HCT116 (cell line): ENCODE results near the gene SLC29A1. TPM values are rescaled to one million over a fixed set of nuclear protein-coding genes. Genes with fewer than 3 reads are reported as not detected.
A peak's percentile ranks its signal among the peaks of the same experiment; 100 is the strongest.

Experiments
- ATAC-seq: fragments of 200-7000 bp; cut with Tn5 transposase; 2 replicates; pipeline ENCODE4 v1.9.1; 2020; ENCODE audit warnings: mild to moderate bottlenecking, moderate library complexity
- BruUV-seq: library from RNA; stranded (reverse); fragments of 400-500 nt; replicated peaks from 2 replicates; lab custom pipeline; 2021; lab: Mats Ljungman, UMichigan
- CTCF ChIA-PET: fragments of 300-600 bp; sonication (Branson Sonifier 250); formaldehyde crosslinking; loops from one replicate; lab custom pipeline; 2021; ENCODE audit warnings: antibody characterized with exemption; lab: Charles Lee
- POLR2A ChIA-PET: fragments of 300-600, 350-600 bp; sonication (Branson Sonifier 250); formaldehyde crosslinking; loops from one replicate; lab custom pipeline; 2021; ENCODE audit warnings: antibody characterized with exemption; lab: Charles Lee
- RAD21 ChIA-PET, 2 experiments: fragments of 300-600 bp; sonication (Branson Sonifier 250); formaldehyde crosslinking; loops; one replicate each; lab custom pipeline; 2023; ENCODE audit warnings: low total read pairs in 2 of 2; ENCODE audit not compliant: uncharacterized antibody in 2 of 2, unreplicated experiment in 2 of 2, low non-redundant PET in 1 of 2; lab: Charles Lee
- DNase-seq: peaks from one replicate; pipeline ENCODE4 v3.0.0-alpha.2; 2010; ENCODE audit warnings: low read depth, low spot score
- H2AFZ ChIP-seq: fragments of 200-600 bp; shearing (Covaris generic), sonication (generic); 2 replicates; pipeline ENCODE4 v1.6.1; 2017; ENCODE audit warnings: low read depth, mixed run types, mixed read lengths, antibody characterized with exemption, low read length; ENCODE audit not compliant: poor library complexity, severe bottlenecking
- H3K27ac ChIP-seq: 2 replicates; pipeline ENCODE4 v1.5.1; 2012; ENCODE audit warnings: low read depth, low read length
- H3K27me3 ChIP-seq: fragments of 200-600 bp; sonication (generic); 2 replicates; pipeline ENCODE4 v1.6.1; 2016; ENCODE audit warnings: mixed run types, low read length, mixed read lengths; ENCODE audit not compliant: insufficient read depth
- H3K36me3 ChIP-seq, 2 experiments: fragments of 200-500 bp in 1 of 2; fragments of 200-600 bp in 1 of 2; sonication (Bioruptor generic) in 1 of 2; sonication (generic) in 1 of 2; 2 replicates each; pipeline versions ENCODE4 v1.5.1 to v1.6.1; 2014 to 2016; ENCODE audit warnings: low read length in 2 of 2, inconsistent platforms in 1 of 2, mixed read lengths in 1 of 2, mixed run types in 1 of 2; ENCODE audit not compliant: insufficient read depth in 2 of 2, control insufficient read depth in 1 of 2
- H3K4me1 ChIP-seq, 2 experiments: fragments of 200-600 bp in 1 of 2; sonication (generic) in 1 of 2; 2 replicates each; pipeline versions ENCODE4 v1.5.1 to v1.6.1; 2012 to 2017; ENCODE audit warnings: low read length in 2 of 2, inconsistent platforms in 1 of 2, mild to moderate bottlenecking in 1 of 2, mixed read lengths in 1 of 2, mixed run types in 1 of 2, moderate library complexity in 1 of 2; ENCODE audit not compliant: insufficient read depth in 2 of 2, control insufficient read depth in 1 of 2
- H3K4me2 ChIP-seq: fragments of 200-600 bp; sonication (generic); 2 replicates; pipeline ENCODE4 v1.6.1; 2017; ENCODE audit warnings: mixed run types, low read length, mixed read lengths
- H3K4me3 ChIP-seq, 2 experiments: fragments of 200-600 bp in 1 of 2; sonication (generic) in 1 of 2; replicated peaks in 1 of 2; 2 replicates each; pipeline ENCODE4 v1.5.1; 2011 to 2016; ENCODE audit warnings: low read length in 2 of 2, control low read depth in 1 of 2, low read depth in 1 of 2, mild to moderate bottlenecking in 1 of 2, mixed read lengths in 1 of 2, mixed run types in 1 of 2
- H3K79me2 ChIP-seq: fragments of 200-600 bp; sonication (generic); 2 replicates; pipeline ENCODE4 v1.6.1; 2017; ENCODE audit warnings: mild to moderate bottlenecking, mixed run types, low read length, moderate library complexity, mixed read lengths; ENCODE audit not compliant: insufficient read depth
- H3K9ac ChIP-seq: fragments of 200-600 bp; sonication (generic); 2 replicates; pipeline ENCODE4 v1.6.1; 2016; ENCODE audit warnings: low read length, mixed read lengths
- H3K9me2 ChIP-seq: fragments of 200-600 bp; sonication (generic), shearing (Covaris generic); 2 replicates; pipeline ENCODE4 v1.6.1; 2017; ENCODE audit warnings: mixed run types, mild to moderate bottlenecking, moderate library complexity; ENCODE audit not compliant: insufficient read depth
- H3K9me3 ChIP-seq, 2 experiments: fragments of 200-500 bp in 1 of 2; fragments of 200-600 bp in 1 of 2; sonication (Bioruptor generic) in 1 of 2; sonication (generic) in 1 of 2; 2 replicates each; pipeline ENCODE4 v1.6.1; 2014 to 2017; ENCODE audit warnings: low read length in 2 of 2, mixed read lengths in 2 of 2, inconsistent platforms in 1 of 2, low read depth in 1 of 2, mild to moderate bottlenecking in 1 of 2, mixed run types in 1 of 2, moderate library complexity in 1 of 2; ENCODE audit not compliant: control insufficient read depth in 1 of 2, insufficient read depth in 1 of 2
- H4K20me1 ChIP-seq: fragments of 200-600 bp; sonication (generic), shearing (Covaris generic); 2 replicates; pipeline ENCODE4 v1.6.1; 2017; ENCODE audit warnings: mixed run types, mild to moderate bottlenecking, moderate library complexity; ENCODE audit not compliant: insufficient read depth
- CEBPB ChIP-seq: IDR thresholded peaks from 2 replicates; pipeline ENCODE4 v1.6.1; 2012; ENCODE audit warnings: low read depth
- EZH2phosphoT487 ChIP-seq: fragments of 200-600 bp; IDR thresholded peaks from 2 replicates; pipeline ENCODE4 v1.6.1; 2018; ENCODE audit warnings: antibody characterized with exemption, borderline replicate concordance
- JUND ChIP-seq: IDR thresholded peaks from 2 replicates; pipeline ENCODE4 v1.6.1; 2012
- MAX ChIP-seq: IDR thresholded peaks from 2 replicates; pipeline ENCODE4 v1.6.1; 2012
- POLR2A ChIP-seq: IDR thresholded peaks from 2 replicates; pipeline ENCODE4 v1.7.0; 2011; ENCODE audit warnings: borderline replicate concordance; ENCODE audit not compliant: insufficient read depth, insufficient read length; ENCODE audit errors: extremely low read depth
- POLR2AphosphoS5 ChIP-seq: IDR thresholded peaks from 2 replicates; pipeline ENCODE4 v1.6.1; 2011; ENCODE audit warnings: mild to moderate bottlenecking, low read depth, low read length, moderate library complexity
- RAD21 ChIP-seq: IDR thresholded peaks from 2 replicates; pipeline ENCODE4 v1.6.1; 2012; ENCODE audit warnings: low read depth, mild to moderate bottlenecking
- SRF ChIP-seq: IDR thresholded peaks from 2 replicates; pipeline ENCODE4 v1.6.1; 2012; ENCODE audit warnings: low read depth
- TCF7L2 ChIP-seq: IDR thresholded peaks from 2 replicates; pipeline ENCODE4 v1.7.0; 2011; ENCODE audit warnings: borderline replicate concordance, inconsistent platforms; ENCODE audit not compliant: insufficient read depth, insufficient read length; ENCODE audit errors: extremely low read depth
- ZFX ChIP-seq: fragments of 450-650 bp; IDR thresholded peaks from 2 replicates; pipeline ENCODE4 v1.6.1; 2017
- ZNF274 ChIP-seq: fragments of 200-500 bp; sonication (Bioruptor generic); IDR thresholded peaks from 2 replicates; pipeline ENCODE4 v1.6.1; 2014; ENCODE audit warnings: mild to moderate bottlenecking, low read depth, low read length, inconsistent platforms
- intact Hi-C: fragments of 100-400 bp; cut with micrococcal nuclease; formaldehyde crosslinking; loops from 2 replicates; pipeline ENCODE4 v1.10.0; 2022
- total RNA-seq: library from RNA; stranded (reverse); gene quantifications from one replicate; pipeline ENCODE4 v1.2.1, GENCODE V29; 2021; ENCODE audit not compliant: unreplicated experiment
- TF ChIP-seq, protein P1 (sequence below): IDR thresholded peaks from 2 replicates; pipeline ENCODE4 v1.6.1; 2011; ENCODE audit warnings: mild to moderate bottlenecking, low read length, moderate library complexity; ENCODE audit not compliant: insufficient replicate concordance; ENCODE audit errors: extremely low read depth
- TF ChIP-seq, protein P2 (sequence below): IDR thresholded peaks from 2 replicates; pipeline ENCODE4 v1.6.1; 2012; ENCODE audit warnings: low read depth

Gene SLC29A1
- total RNA-seq, 1 experiment from 2014 or later = 67.6 TPM

GRCh38 chr6:44245912-44246662 lies 22.7 kb downstream of the SLC29A1 start (continued):
- TF ChIP-seq, protein P1, sequence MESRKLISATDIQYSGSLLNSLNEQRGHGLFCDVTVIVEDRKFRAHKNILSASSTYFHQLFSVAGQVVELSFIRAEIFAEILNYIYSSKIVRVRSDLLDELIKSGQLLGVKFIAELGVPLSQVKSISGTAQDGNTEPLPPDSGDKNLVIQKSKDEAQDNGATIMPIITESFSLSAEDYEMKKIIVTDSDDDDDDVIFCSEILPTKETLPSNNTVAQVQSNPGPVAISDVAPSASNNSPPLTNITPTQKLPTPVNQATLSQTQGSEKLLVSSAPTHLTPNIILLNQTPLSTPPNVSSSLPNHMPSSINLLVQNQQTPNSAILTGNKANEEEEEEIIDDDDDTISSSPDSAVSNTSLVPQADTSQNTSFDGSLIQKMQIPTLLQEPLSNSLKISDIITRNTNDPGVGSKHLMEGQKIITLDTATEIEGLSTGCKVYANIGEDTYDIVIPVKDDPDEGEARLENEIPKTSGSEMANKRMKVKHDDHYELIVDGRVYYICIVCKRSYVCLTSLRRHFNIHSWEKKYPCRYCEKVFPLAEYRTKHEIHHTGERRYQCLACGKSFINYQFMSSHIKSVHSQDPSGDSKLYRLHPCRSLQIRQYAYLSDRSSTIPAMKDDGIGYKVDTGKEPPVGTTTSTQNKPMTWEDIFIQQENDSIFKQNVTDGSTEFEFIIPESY = no peak
- TF ChIP-seq RAD21 (no peak), CEBPB (no peak)

- Histone ChIP-seq H3K4me3 (peak within 1 kb of the TSS; percentile 82 to 100), H3K27ac (peak within 1 kb of the TSS; percentile 82), H3K27me3 (no peaks in the 10 kb centered on the region), H3K4me2 (peak within 1 kb of the TSS; percentile 83), H3K79me2 (peaks cover 50% of the 10 kb centered on the region), H3K9ac (peak within 1 kb of the TSS; percentile 95), H2AFZ (no peak within 1 kb of the TSS), H3K4me1 (peaks cover 10 to 33% of the 10 kb centered on the region in 2 experiments), H3K9me3 (no peaks in the 10 kb centered on the region), H3K9me2 (no peaks in the 10 kb centered on the region), H3K36me3 (peaks cover 37 to 48% of the 10 kb centered on the region in 2 experiments), H4K20me1 (peaks cover 44% of the 10 kb centered on the region)
- ChIA-PET RAD21 (interaction anchor here (0.6 to 1.3 kb wide), 3 partner anchors 9 to 24 kb away, joined by 3 to 4 read pairs (median 4); partner anchors contain the start of gene SLC29A1 (in 1 of the 2)), POLR2A (interaction anchor here (0.6 to 4.0 kb wide), 19 partner anchors 9 to 477 kb away, joined by 3 to 74 read pairs (median 5); partner anchors contain the start of genes AARS2, SLC29A1, SLC35B2 and TMEM63B), CTCF (interaction anchor here (0.8 to 4.0 kb wide), 4 partner anchors 9 to 25 kb away, joined by 3 to 16 read pairs (median 10); partner anchors contain the start of gene SLC35B2)
- DNase-seq (peak; percentile 98), ATAC-seq (peak; percentile 65)
- no TSS peak for BruUV-seq
- intact Hi-C loops = loop anchor here (2.0 kb wide), 1 partner anchor 618 kb away; the partner anchor contains the start of gene GTPBP2
- TF ChIP-seq TCF7L2 (peak; percentile 74), ZNF274 (no peak), CEBPB (no peak), JUND (no peak), EZH2phosphoT487 (no peak), POLR2AphosphoS5 (peak; percentile 100), POLR2A (peak; percentile 100), ZFX (no peak), RAD21 (no peak), MAX (no peak), SRF (no peak)
- TF ChIP-seq, protein P1 = peak; percentile 77
- TF ChIP-seq, protein P2, sequence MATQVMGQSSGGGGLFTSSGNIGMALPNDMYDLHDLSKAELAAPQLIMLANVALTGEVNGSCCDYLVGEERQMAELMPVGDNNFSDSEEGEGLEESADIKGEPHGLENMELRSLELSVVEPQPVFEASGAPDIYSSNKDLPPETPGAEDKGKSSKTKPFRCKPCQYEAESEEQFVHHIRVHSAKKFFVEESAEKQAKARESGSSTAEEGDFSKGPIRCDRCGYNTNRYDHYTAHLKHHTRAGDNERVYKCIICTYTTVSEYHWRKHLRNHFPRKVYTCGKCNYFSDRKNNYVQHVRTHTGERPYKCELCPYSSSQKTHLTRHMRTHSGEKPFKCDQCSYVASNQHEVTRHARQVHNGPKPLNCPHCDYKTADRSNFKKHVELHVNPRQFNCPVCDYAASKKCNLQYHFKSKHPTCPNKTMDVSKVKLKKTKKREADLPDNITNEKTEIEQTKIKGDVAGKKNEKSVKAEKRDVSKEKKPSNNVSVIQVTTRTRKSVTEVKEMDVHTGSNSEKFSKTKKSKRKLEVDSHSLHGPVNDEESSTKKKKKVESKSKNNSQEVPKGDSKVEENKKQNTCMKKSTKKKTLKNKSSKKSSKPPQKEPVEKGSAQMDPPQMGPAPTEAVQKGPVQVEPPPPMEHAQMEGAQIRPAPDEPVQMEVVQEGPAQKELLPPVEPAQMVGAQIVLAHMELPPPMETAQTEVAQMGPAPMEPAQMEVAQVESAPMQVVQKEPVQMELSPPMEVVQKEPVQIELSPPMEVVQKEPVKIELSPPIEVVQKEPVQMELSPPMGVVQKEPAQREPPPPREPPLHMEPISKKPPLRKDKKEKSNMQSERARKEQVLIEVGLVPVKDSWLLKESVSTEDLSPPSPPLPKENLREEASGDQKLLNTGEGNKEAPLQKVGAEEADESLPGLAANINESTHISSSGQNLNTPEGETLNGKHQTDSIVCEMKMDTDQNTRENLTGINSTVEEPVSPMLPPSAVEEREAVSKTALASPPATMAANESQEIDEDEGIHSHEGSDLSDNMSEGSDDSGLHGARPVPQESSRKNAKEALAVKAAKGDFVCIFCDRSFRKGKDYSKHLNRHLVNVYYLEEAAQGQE = no peak
These were observed 23.4 kb downstream of the SLC29A1 start, which contains the start of gene HSP90AB1 for GRCh38 chr6:44246663-44247337. Gene HSP90AB1 (plus strand): TSS chr6:44247101. CDS start chr6:44248630, 1,529 bp downstream.
